HCT116 (cell line): Measurements from ENCODE around the gene P4HA2. TPM values are rescaled to one million over a fixed set of nuclear protein-coding genes. Genes with fewer than 3 reads are reported as not detected.

Experiments
- ATAC-seq: fragments of 200-7000 bp; cut with Tn5 transposase; 2 replicates; pipeline ENCODE4 v1.9.1; 2020; ENCODE audit warnings: mild to moderate bottlenecking, moderate library complexity
- BruUV-seq: library from RNA; stranded (reverse); fragments of 400-500 nt; replicated peaks from 2 replicates; lab custom pipeline; 2021; lab: Mats Ljungman, UMichigan
- CTCF ChIA-PET: fragments of 300-600 bp; sonication (Branson Sonifier 250); formaldehyde crosslinking; loops from one replicate; lab custom pipeline; 2021; ENCODE audit warnings: antibody characterized with exemption; lab: Charles Lee
- POLR2A ChIA-PET: fragments of 300-600, 350-600 bp; sonication (Branson Sonifier 250); formaldehyde crosslinking; loops from one replicate; lab custom pipeline; 2021; ENCODE audit warnings: antibody characterized with exemption; lab: Charles Lee
- RAD21 ChIA-PET, 2 experiments: fragments of 300-600 bp; sonication (Branson Sonifier 250); formaldehyde crosslinking; loops; one replicate each; lab custom pipeline; 2023; ENCODE audit warnings: low total read pairs in 2 of 2; ENCODE audit not compliant: uncharacterized antibody in 2 of 2, unreplicated experiment in 2 of 2, low non-redundant PET in 1 of 2; lab: Charles Lee
- DNase-seq: peaks from one replicate; pipeline ENCODE4 v3.0.0-alpha.2; 2010; ENCODE audit warnings: low read depth, low spot score
- H2AFZ ChIP-seq: fragments of 200-600 bp; shearing (Covaris generic), sonication (generic); 2 replicates; pipeline ENCODE4 v1.6.1; 2017; ENCODE audit warnings: low read depth, mixed run types, mixed read lengths, antibody characterized with exemption, low read length; ENCODE audit not compliant: poor library complexity, severe bottlenecking
- H3K27ac ChIP-seq: 2 replicates; pipeline ENCODE4 v1.5.1; 2012; ENCODE audit warnings: low read depth, low read length
- H3K27me3 ChIP-seq: fragments of 200-600 bp; sonication (generic); 2 replicates; pipeline ENCODE4 v1.6.1; 2016; ENCODE audit warnings: mixed run types, low read length, mixed read lengths; ENCODE audit not compliant: insufficient read depth
- H3K36me3 ChIP-seq, 2 experiments: fragments of 200-500 bp in 1 of 2; fragments of 200-600 bp in 1 of 2; sonication (Bioruptor generic) in 1 of 2; sonication (generic) in 1 of 2; 2 replicates each; pipeline versions ENCODE4 v1.5.1 to v1.6.1; 2014 to 2016; ENCODE audit warnings: low read length in 2 of 2, inconsistent platforms in 1 of 2, mixed read lengths in 1 of 2, mixed run types in 1 of 2; ENCODE audit not compliant: insufficient read depth in 2 of 2, control insufficient read depth in 1 of 2
- H3K4me1 ChIP-seq, 2 experiments: fragments of 200-600 bp in 1 of 2; sonication (generic) in 1 of 2; 2 replicates each; pipeline versions ENCODE4 v1.5.1 to v1.6.1; 2012 to 2017; ENCODE audit warnings: low read length in 2 of 2, inconsistent platforms in 1 of 2, mild to moderate bottlenecking in 1 of 2, mixed read lengths in 1 of 2, mixed run types in 1 of 2, moderate library complexity in 1 of 2; ENCODE audit not compliant: insufficient read depth in 2 of 2, control insufficient read depth in 1 of 2
- H3K4me2 ChIP-seq: fragments of 200-600 bp; sonication (generic); 2 replicates; pipeline ENCODE4 v1.6.1; 2017; ENCODE audit warnings: mixed run types, low read length, mixed read lengths
- H3K4me3 ChIP-seq, 2 experiments: fragments of 200-600 bp in 1 of 2; sonication (generic) in 1 of 2; replicated peaks in 1 of 2; 2 replicates each; pipeline ENCODE4 v1.5.1; 2011 to 2016; ENCODE audit warnings: low read length in 2 of 2, control low read depth in 1 of 2, low read depth in 1 of 2, mild to moderate bottlenecking in 1 of 2, mixed read lengths in 1 of 2, mixed run types in 1 of 2
- H3K79me2 ChIP-seq: fragments of 200-600 bp; sonication (generic); 2 replicates; pipeline ENCODE4 v1.6.1; 2017; ENCODE audit warnings: mild to moderate bottlenecking, mixed run types, low read length, moderate library complexity, mixed read lengths; ENCODE audit not compliant: insufficient read depth
- H3K9ac ChIP-seq: fragments of 200-600 bp; sonication (generic); 2 replicates; pipeline ENCODE4 v1.6.1; 2016; ENCODE audit warnings: low read length, mixed read lengths
- H3K9me2 ChIP-seq: fragments of 200-600 bp; sonication (generic), shearing (Covaris generic); 2 replicates; pipeline ENCODE4 v1.6.1; 2017; ENCODE audit warnings: mixed run types, mild to moderate bottlenecking, moderate library complexity; ENCODE audit not compliant: insufficient read depth
- H3K9me3 ChIP-seq, 2 experiments: fragments of 200-500 bp in 1 of 2; fragments of 200-600 bp in 1 of 2; sonication (Bioruptor generic) in 1 of 2; sonication (generic) in 1 of 2; 2 replicates each; pipeline ENCODE4 v1.6.1; 2014 to 2017; ENCODE audit warnings: low read length in 2 of 2, mixed read lengths in 2 of 2, inconsistent platforms in 1 of 2, low read depth in 1 of 2, mild to moderate bottlenecking in 1 of 2, mixed run types in 1 of 2, moderate library complexity in 1 of 2; ENCODE audit not compliant: control insufficient read depth in 1 of 2, insufficient read depth in 1 of 2
- H4K20me1 ChIP-seq: fragments of 200-600 bp; sonication (generic), shearing (Covaris generic); 2 replicates; pipeline ENCODE4 v1.6.1; 2017; ENCODE audit warnings: mixed run types, mild to moderate bottlenecking, moderate library complexity; ENCODE audit not compliant: insufficient read depth
- ATF3 ChIP-seq: IDR thresholded peaks from 2 replicates; pipeline ENCODE4 v1.6.1; 2012
- CTCF ChIP-seq, 3 experiments: fragments of 200-600 bp in 1 of 3; sonication (generic) in 1 of 3; IDR thresholded peaks in 2 of 3; conservative IDR thresholded peaks in 1 of 3; 2 replicates each; pipeline ENCODE4 v1.5.1; 2012 to 2017; ENCODE audit warnings: low read depth in 2 of 3, low read length in 2 of 3, antibody characterized with exemption in 1 of 3, borderline replicate concordance in 1 of 3, control low read depth in 1 of 3, mild to moderate bottlenecking in 1 of 3, mixed read lengths in 1 of 3, mixed run types in 1 of 3, moderate library complexity in 1 of 3; ENCODE audit not compliant: insufficient read depth in 1 of 3
- EGR1 ChIP-seq: IDR thresholded peaks from 2 replicates; pipeline ENCODE4 v1.6.1; 2012; ENCODE audit warnings: low read depth
- EZH2 ChIP-seq: fragments of 200-600 bp; sonication (generic); IDR thresholded peaks from 2 replicates; pipeline ENCODE4 v1.6.1; 2017; ENCODE audit warnings: antibody characterized with exemption, mixed run types
- FOSL1 ChIP-seq: IDR thresholded peaks from 2 replicates; pipeline ENCODE4 v1.6.1; 2012; ENCODE audit warnings: low read depth
- JUND ChIP-seq: IDR thresholded peaks from 2 replicates; pipeline ENCODE4 v1.6.1; 2012
- MAX ChIP-seq: IDR thresholded peaks from 2 replicates; pipeline ENCODE4 v1.6.1; 2012
- POLR2A ChIP-seq: IDR thresholded peaks from 2 replicates; pipeline ENCODE4 v1.7.0; 2011; ENCODE audit warnings: borderline replicate concordance; ENCODE audit not compliant: insufficient read depth, insufficient read length; ENCODE audit errors: extremely low read depth
- RAD21 ChIP-seq: IDR thresholded peaks from 2 replicates; pipeline ENCODE4 v1.6.1; 2012; ENCODE audit warnings: low read depth, mild to moderate bottlenecking
- SIN3A ChIP-seq: IDR thresholded peaks from 2 replicates; pipeline ENCODE4 v1.6.1; 2012; ENCODE audit warnings: low read depth
- SRF ChIP-seq: IDR thresholded peaks from 2 replicates; pipeline ENCODE4 v1.6.1; 2012; ENCODE audit warnings: low read depth
- ZNF274 ChIP-seq: fragments of 200-500 bp; sonication (Bioruptor generic); IDR thresholded peaks from 2 replicates; pipeline ENCODE4 v1.6.1; 2014; ENCODE audit warnings: mild to moderate bottlenecking, low read depth, low read length, inconsistent platforms
- intact Hi-C: fragments of 100-400 bp; cut with micrococcal nuclease; formaldehyde crosslinking; loops from 2 replicates; pipeline ENCODE4 v1.10.0; 2022
- total RNA-seq: library from RNA; stranded (reverse); gene quantifications from one replicate; pipeline ENCODE4 v1.2.1, GENCODE V29; 2021; ENCODE audit not compliant: unreplicated experiment
- TF ChIP-seq, protein P1 (sequence below): IDR thresholded peaks from 2 replicates; pipeline ENCODE4 v1.6.1; 2012; ENCODE audit warnings: low read depth

The P4HA2 gene
- total RNA-seq, 1 experiment from 2014 or later, result 29.0 TPM

DNA sequence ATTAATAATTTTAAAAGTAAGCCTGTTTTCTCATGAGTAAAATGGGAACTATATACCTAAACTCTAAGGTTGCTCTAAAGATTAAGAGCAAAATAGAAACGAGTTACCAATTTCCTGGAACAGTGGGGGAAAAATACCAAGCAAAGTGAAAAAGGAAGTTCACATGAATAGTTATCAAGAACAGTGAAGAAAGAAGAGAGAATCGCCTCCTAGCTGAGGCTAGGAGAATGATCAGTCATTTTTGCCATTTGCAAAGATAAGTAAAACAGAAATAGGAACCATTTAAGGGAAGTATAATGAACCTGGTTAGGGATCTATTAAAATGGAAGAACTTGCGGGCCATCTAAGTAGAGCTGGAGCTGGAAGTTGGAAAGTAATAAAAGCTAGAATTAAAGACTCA lies 50.7 kb downstream of the P4HA2 start:
- no peaks in the 10 kb centered on the region for H3K9me3 ChIP-seq
- no TSS peak for BruUV-seq
- no peak for TF ChIP-seq ZNF274
- no peak for TF ChIP-seq POLR2A
- TF ChIP-seq CTCF (IDR thresholded peaks at IDR 0.05 in 2 of 3, conservative IDR thresholded peaks at IDR 0.05 in 1 of 3; ENCODE audit: borderline replicate concordance in 1 of 3, insufficient read depth in 1 of 3, low read depth in 2 of 3, low read length in 2 of 3), result peak in 2 of 3 experiments; percentile 34 to 57; a peak in 3 of 6 replicates
- no peak for TF ChIP-seq MAX
- TF ChIP-seq EZH2, result no peak
- no peak for TF ChIP-seq EGR1
- TF ChIP-seq RAD21, result peak; percentile 56
- TF ChIP-seq, protein P1, sequence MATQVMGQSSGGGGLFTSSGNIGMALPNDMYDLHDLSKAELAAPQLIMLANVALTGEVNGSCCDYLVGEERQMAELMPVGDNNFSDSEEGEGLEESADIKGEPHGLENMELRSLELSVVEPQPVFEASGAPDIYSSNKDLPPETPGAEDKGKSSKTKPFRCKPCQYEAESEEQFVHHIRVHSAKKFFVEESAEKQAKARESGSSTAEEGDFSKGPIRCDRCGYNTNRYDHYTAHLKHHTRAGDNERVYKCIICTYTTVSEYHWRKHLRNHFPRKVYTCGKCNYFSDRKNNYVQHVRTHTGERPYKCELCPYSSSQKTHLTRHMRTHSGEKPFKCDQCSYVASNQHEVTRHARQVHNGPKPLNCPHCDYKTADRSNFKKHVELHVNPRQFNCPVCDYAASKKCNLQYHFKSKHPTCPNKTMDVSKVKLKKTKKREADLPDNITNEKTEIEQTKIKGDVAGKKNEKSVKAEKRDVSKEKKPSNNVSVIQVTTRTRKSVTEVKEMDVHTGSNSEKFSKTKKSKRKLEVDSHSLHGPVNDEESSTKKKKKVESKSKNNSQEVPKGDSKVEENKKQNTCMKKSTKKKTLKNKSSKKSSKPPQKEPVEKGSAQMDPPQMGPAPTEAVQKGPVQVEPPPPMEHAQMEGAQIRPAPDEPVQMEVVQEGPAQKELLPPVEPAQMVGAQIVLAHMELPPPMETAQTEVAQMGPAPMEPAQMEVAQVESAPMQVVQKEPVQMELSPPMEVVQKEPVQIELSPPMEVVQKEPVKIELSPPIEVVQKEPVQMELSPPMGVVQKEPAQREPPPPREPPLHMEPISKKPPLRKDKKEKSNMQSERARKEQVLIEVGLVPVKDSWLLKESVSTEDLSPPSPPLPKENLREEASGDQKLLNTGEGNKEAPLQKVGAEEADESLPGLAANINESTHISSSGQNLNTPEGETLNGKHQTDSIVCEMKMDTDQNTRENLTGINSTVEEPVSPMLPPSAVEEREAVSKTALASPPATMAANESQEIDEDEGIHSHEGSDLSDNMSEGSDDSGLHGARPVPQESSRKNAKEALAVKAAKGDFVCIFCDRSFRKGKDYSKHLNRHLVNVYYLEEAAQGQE, result no peak
- TF ChIP-seq FOSL1, result no peak
- TF ChIP-seq SRF, result no peak
- no peak for TF ChIP-seq SIN3A
- TF ChIP-seq ATF3, result no peak
- no peak for TF ChIP-seq JUND
- no peaks in the 10 kb centered on the region for H3K79me2 ChIP-seq
- H3K9me2 ChIP-seq, result no peaks in the 10 kb centered on the region
- H3K4me2 ChIP-seq, result no peak overlapping the region
- CTCF ChIA-PET, result no interaction called here
- H3K36me3 ChIP-seq, result no peaks in the 10 kb centered on the region
- no peak overlapping the region for H3K9ac ChIP-seq
- H3K27ac ChIP-seq, result no peak overlapping the region
- RAD21 ChIA-PET, result no interaction called here
- ATAC-seq (peak; percentile 41; the same call in 1 of the 2 replicates), DNase-seq (no peak)
- H4K20me1 ChIP-seq, result no peaks in the 10 kb centered on the region
- peaks cover 3 to 19% of the 10 kb centered on the region in 2 experiments; a peak in 3 of 4 replicates for H3K4me1 ChIP-seq
- H3K27me3 ChIP-seq, result no peaks in the 10 kb centered on the region
- H2AFZ ChIP-seq, result peak overlapping the region; percentile 22
- intact Hi-C loops, result loop anchor here (2.0 to 10.0 kb wide), 2 partner anchors 112 to 188 kb away; partner anchors contain the start of gene SLC22A5
- no peak overlapping the region for H3K4me3 ChIP-seq
- POLR2A ChIA-PET, result no interaction called here
